Ishikawa (cell line): Measurements from ENCODE around the gene RNASE13.

Experiments
- CEBPB ChIP-seq: IDR thresholded peaks from 2 replicates; pipeline ENCODE4 v1.6.1; 2012
- CREB1 ChIP-seq: IDR thresholded peaks from 2 replicates; pipeline ENCODE4 v1.6.1; 2012; ENCODE audit warnings: low read depth
- EGR1 ChIP-seq: IDR thresholded peaks from 2 replicates; pipeline ENCODE4 v1.6.1; 2012
- EP300 ChIP-seq: IDR thresholded peaks from 2 replicates; pipeline ENCODE4 v1.6.1; 2012; ENCODE audit warnings: borderline replicate concordance
- FOXM1 ChIP-seq: IDR thresholded peaks from 2 replicates; pipeline ENCODE4 v1.6.1; 2012; ENCODE audit warnings: low read depth, borderline replicate concordance
- NFIC ChIP-seq: IDR thresholded peaks from 2 replicates; pipeline ENCODE4 v1.6.1; 2012
- RAD21 ChIP-seq: IDR thresholded peaks from 2 replicates; pipeline ENCODE4 v1.6.1; 2012; ENCODE audit warnings: low read depth
- REST ChIP-seq: IDR thresholded peaks from 2 replicates; pipeline ENCODE4 v1.6.1; 2012; ENCODE audit warnings: low read depth, mild to moderate bottlenecking
- TAF1 ChIP-seq: IDR thresholded peaks from 2 replicates; pipeline ENCODE4 v1.6.1; 2012; ENCODE audit warnings: low read depth, mild to moderate bottlenecking
- TCF12 ChIP-seq: IDR thresholded peaks from 2 replicates; pipeline ENCODE4 v1.6.1; 2012; ENCODE audit warnings: low read depth
- TEAD4 ChIP-seq: IDR thresholded peaks from 2 replicates; pipeline ENCODE4 v1.6.1; 2012
- USF1 ChIP-seq: IDR thresholded peaks from 2 replicates; pipeline ENCODE4 v1.6.1; 2012
- YY1 ChIP-seq: IDR thresholded peaks from 2 replicates; pipeline ENCODE4 v1.6.1; 2012; ENCODE audit warnings: low read depth
- ZBTB7A ChIP-seq: IDR thresholded peaks from 2 replicates; pipeline ENCODE4 v1.6.1; 2012; ENCODE audit warnings: low read depth
- TF ChIP-seq, protein P1 (sequence below): IDR thresholded peaks from 2 replicates; pipeline ENCODE4 v1.6.1; 2012

The RNASE13 gene

GRCh38 chr14:21058903-21059302 lies 24.3 kb upstream of the RNASE13 start:
- TF ChIP-seq TAF1 = no peak
- no peak for TF ChIP-seq REST
- no peak for TF ChIP-seq CREB1
- no peak for TF ChIP-seq EGR1
- no peak for TF ChIP-seq TCF12
- TF ChIP-seq FOXM1 = no peak
- TF ChIP-seq USF1 = no peak
- TF ChIP-seq NFIC = no peak
- TF ChIP-seq ZBTB7A = no peak
- no peak for TF ChIP-seq EP300
- no peak for TF ChIP-seq RAD21
- no peak for TF ChIP-seq CEBPB

DNA sequence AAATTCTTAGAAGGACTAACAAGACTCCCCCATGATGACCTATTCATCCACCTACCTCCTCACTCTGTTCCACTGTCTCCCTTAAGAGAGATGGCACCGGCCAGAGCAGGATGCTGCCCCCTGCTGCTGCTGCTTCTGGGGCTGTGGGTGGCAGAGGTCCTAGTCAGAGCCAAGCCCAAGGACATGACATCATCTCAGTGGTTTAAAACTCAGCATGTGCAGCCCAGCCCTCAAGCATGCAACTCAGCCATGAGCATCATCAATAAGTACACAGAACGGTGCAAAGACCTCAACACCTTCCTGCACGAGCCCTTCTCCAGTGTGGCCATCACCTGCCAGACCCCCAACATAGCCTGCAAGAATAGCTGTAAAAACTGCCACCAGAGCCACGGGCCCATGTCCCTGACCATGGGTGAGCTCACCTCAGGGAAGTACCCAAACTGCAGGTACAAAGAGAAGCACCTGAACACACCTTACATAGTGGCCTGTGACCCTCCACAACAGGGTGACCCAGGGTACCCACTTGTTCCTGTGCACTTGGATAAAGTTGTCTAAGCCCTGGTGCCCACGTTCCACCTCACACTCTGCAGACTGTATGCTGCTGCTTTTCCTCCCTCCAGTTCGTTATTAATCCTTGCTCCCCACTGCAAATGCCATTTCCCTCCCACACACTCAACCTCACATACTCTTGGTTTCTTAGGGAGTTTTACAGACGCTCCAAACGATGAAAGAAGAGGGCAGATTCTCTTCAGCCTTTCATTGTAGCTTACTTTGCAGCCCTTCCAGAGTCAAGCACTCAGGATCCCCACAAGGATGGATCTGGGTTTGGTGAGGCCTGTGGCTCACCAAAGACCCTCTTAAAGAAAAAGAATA lies 23.4 kb upstream of the RNASE13 start, which contains the start of gene RNASE8:
Gene RNASE8, plus strand, starts transcription at position 20 of the 873 bp plus-strand sequence. Its CDS starts 71 bp downstream, at position 91.
- no peak for TF ChIP-seq TEAD4
- no peak for TF ChIP-seq EGR1
- TF ChIP-seq EP300 = no peak
- TF ChIP-seq YY1 = no peak
- TF ChIP-seq CREB1 = no peak
- no peak for TF ChIP-seq ZBTB7A
- TF ChIP-seq FOXM1 = no peak
- TF ChIP-seq NFIC = no peak
- no peak for TF ChIP-seq TAF1
- no peak for TF ChIP-seq USF1
- TF ChIP-seq TCF12 = no peak
- no peak for TF ChIP-seq RAD21
- TF ChIP-seq, protein P1, sequence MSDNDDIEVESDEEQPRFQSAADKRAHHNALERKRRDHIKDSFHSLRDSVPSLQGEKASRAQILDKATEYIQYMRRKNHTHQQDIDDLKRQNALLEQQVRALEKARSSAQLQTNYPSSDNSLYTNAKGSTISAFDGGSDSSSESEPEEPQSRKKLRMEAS = no peak
- TF ChIP-seq REST = no peak
- TF ChIP-seq CEBPB = no peak

DNA sequence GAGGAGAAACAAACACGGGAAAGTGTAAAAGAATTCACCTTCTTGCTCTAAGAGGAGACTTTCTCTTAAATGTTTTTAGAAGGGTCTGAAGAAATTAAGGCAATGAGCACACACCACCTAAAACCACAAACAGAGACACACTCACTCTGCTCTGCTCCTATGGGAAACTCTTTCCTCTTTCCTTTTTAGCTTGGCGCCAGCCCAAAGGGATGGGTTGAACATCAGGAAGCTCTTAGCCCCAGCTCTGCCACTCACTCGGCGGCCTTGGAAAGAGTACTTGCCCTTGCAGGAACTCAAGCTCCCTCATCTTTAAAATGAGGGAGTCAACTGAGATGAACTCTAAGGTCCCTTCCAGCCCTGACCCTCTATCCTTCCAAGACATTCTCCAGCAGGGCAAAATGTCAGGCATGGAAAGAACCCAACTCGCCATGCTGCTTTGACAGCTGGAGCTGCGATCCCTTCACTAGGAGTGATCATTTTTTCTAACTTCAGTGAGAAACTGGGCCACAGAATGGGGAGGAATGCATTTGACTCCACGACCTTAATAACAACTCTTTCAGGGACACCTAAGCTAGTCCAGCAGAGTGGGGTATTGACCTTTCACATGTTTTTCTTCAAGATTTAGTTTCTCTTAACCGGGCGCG lies 22.0 kb upstream of the RNASE13 start:
- TF ChIP-seq CREB1 (no peak), TAF1 (no peak), TCF12 (no peak), REST (no peak), YY1 (no peak), NFIC (no peak), EGR1 (no peak), TEAD4 (no peak), EP300 (no peak), FOXM1 (no peak)

DNA sequence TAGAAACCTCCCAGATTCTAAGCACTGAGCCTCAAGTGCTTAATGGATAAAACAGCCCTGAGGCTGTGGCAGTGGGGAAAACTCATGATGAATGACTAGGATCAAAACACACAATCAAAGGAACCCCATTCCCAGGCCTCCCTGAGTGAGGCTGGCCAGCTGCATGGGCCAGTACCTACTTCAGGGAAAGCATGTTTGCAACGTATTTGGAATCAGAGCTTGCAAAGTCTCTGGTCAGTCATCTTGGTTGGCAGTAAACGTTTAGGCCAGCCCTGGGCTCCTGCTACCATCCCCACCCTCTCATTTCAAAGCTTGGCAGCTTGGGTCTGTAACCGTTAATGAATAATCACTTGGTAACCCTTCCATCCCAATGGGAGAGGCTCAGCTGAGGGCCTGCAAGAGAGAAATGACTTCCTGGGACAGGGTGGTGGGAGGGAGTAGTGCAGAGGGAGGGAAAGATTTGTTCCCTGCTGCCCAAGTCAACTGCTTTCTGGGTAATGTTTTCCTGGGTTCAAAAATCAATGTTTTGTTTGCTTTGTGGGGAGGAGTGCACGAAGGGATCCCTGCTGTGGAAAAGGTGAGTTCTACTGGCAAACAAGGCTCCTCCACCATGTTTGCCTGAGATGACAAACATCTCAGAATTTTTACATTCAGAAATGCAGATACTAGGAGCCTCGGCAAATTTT lies 21.0 kb upstream of the RNASE13 start:
- TF ChIP-seq FOXM1 (no peak), CREB1 (no peak), TEAD4 (no peak), TAF1 (no peak), USF1 (no peak)
